GM21529 (cell line): ENCODE data around the gene GRM8.

ENCODE experiments used
- ATAC-seq: cut with Tn5 transposase; IDR thresholded peaks from one replicate; pipeline ENCODE4 v1.9.1; 2021; ENCODE audit not compliant: unreplicated experiment

The GRM8 gene

DNA sequence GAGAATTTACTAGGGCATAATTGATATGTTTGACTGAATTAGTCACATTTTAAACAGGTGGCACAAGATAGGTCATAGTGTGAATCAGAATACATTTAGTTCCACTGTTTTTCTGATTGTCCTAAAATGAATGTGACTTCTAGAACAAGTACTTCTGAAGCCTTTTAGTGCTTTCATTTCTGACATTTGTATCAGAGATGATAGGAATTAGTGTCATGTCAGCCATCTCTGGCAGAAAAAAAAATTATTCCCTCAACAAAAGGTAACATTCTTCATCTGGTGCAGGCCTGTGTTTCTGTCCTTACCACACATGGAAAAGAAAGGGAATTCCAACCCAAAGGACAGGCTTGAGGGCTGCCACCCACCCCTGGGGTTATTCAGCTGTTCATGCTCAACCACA lies 21.3 kb downstream of the GRM8 start:
- no peak for ATAC-seq

DNA sequence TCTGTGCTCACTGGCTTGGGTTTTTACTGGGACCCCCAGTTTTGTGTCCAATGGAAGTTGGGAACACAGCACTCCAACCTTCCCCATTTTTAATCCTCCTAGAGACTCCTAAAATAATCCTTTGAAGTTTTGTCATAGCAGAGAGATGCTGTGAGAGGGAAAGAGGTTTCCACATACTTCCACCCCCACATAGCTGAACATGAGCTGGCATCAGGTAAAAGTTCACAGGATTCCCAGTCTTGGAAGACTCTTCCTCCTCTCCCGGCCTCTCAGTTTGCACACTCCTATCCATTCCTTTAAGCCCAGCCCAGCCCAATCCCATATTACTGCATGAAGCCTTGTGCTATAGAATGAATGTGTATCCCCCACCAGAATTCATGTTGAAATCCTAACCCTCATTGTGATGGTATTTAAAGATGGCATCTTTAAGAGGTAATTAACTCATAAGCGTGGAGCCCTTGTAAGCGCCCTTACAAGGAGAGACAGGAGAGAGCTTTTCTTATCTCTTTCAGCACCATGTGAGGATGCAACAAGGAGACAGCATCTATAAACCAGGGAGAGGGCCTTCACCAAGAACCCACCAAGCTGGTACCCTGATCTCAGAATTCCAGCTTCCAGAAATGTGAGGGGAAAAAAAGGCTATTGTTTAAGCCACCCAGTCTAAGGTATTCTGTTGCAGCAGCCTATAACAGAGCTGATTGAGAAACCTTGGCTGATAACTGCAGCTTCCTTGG lies 22.4 kb downstream of the GRM8 start:
- ATAC-seq: no peak

DNA sequence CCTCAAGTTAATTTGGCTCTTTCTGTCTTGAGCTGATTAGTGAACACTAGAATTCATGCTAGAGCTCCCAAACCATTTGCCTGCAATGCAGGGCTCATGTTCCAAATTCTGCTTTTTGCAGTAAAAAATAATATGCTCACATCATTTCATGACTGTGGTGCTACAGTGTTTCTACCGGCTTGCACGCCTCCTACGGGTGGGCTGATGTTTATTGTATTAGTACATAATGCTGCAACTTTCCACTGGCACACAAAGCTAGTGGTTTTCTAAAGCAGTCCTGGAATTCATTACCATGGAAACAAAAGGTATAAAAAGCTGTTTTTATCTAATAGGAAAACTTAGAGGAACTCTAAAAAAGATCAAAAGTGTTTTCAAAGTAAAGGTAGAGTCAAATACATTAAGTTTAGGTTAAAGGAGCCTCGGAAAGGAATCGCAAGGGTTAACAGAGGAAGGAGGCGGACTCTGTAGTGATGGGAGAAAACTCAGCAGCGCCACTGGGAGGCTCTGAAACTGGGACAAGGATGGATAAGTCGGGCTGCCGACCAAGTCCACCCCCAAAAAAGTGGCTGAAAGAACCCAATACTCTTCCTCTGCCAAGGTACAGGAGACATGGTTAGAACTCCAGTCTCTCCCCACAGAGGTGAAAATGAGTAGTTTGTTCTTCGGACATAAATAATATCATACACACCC lies 25.9 kb downstream of the GRM8 start:
- ATAC-seq: no peak

DNA sequence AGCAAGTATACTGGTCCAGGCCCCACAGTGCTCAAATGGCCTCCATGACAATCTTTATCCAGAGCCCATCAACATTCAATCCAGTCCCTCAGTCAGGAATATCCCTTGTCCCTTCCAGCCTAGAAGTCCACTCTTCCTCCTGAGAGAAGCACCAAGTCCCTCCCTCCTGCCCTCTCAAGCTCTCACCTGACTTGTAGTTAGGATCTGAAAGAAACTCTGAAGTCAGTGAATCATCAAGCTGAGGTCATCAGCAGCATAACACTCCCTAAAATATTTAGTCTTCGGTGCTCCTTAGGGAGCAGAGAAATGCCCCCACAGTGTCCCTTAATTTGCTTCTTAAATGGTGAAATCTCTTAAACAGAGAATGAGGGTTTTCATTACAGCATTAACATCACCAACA lies 31.0 kb downstream of the GRM8 start:
- ATAC-seq: no peak

DNA sequence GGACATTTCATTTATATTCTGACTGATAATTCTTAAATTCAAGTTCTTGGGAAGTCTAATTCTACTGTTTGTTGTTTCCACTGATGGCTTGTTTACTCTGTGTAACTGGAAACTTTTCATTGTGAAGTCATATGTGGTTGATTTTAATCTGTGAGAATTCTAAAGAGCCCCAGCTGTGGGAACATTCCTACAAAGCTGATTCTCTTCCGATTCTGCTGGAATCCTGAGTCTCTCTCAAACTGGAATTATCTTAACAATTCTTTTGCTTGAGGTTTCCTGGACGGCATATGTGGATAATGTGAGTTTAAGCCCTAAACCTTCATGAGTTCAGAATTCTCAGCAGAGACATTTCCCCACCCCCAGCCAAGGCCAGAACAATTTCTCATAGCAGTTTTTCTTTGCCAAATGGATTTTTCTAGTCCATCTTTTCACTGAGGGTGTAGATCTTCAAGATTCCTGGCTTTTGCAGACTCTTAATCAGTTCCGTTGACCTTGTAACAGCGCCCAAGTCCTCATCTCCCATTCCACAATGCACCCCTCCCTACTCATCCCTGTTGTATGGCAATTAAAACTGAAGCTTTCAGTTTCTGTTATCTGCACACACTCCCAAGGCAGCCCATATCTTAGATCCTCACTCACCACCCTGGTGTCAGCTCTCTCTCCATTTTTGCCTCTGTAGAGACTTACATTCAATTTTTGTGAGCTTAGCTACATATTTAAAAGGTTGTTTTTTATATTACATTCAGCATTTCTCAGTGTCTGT lies 37.6 kb downstream of the GRM8 start:
- no peak for ATAC-seq

DNA sequence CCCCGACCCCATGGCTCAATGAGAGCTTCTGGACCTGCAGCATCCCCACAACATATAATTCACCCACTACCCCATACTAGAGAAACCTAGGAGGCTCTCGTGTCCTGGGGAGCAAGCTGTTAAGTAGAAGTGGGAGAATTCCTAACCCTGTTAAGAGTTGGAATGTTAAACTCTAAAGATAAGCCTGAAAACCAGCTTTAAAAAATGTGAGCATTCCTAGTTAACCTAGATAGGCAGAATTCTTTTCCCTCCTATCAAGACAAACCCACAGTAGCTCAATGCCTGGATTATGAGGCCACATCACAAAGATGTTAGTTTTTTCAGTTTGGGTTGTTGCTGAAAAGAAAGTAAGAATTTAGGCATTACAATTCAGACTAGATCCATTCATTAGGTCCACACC lies 42.9 kb downstream of the GRM8 start:
- ATAC-seq: no peak

DNA sequence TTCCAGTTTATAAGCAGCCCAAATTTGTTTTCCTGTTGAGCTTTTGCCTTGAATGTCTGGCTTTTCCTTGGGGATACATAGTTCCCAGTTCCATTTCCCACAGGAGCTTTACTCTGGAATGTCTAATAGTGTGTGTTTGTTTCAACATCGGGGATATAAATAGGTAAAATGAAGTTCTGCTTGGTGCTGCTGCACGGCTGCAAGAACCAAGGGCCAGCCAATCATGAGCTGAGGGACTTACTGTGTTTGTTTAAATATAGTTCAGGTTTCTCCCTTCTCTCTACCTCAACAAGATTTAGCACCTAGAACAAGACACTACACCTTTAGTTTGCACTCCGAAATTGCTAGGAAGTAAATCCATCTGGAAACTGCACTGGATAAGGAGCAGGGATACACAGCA lies 43.9 kb downstream of the GRM8 start:
- no peak for ATAC-seq

DNA sequence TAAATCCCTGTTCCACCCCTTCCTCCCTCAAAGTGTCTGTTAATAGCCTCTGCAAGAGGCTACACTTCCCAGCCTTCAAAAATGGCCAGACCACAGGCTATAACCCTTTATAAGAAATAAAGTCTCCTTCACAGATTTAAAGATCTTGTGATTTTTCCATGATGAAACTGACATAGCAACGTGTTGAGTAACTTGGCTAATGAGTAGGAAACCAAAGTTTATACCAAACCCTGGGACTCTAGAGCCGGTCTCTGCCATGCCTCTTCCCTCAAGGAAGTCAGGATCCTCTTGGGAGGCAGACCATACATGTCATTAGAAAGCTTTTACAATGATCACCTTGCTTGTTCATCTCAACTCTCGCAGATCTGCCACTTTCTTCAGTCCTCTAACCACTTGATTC lies 44.4 kb downstream of the GRM8 start:
- ATAC-seq: no peak

DNA sequence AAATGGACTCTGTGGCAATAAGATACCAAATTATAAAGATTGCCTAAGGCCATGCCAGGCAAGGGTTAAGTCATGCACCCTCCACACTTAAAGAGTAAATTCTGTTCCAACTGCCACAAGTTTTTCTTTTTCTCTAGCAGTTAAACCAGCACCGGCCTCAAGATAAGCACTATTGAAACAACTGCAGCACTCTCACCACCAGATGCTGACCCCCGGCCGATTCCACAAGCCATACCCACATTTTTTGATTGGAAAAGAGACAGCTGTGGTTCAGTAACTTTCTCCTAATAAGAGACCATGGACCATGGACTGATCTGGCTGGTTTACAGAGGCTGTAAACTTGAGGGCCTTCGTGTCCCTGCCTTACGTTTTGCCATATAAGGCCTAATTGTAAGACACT lies 44.9 kb downstream of the GRM8 start:
- no peak for ATAC-seq

DNA sequence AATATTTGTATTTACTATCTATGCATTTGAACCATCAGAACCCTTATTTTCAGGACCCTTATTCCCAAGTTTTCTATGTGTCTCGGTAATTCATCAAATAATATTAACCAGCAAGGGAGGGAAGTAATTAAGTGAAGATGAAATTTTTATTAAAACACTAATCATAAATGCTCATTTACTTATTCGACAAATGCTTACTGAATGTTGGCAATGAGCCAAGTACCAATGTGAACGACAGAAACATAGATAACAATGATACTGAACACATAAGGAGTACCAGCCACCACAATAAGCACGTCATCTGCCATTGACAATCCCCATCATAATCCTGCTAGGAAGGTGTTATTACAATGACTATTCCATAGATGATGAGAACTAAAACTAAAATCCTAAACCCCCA lies 45.5 kb downstream of the GRM8 start:
- no peak for ATAC-seq

DNA sequence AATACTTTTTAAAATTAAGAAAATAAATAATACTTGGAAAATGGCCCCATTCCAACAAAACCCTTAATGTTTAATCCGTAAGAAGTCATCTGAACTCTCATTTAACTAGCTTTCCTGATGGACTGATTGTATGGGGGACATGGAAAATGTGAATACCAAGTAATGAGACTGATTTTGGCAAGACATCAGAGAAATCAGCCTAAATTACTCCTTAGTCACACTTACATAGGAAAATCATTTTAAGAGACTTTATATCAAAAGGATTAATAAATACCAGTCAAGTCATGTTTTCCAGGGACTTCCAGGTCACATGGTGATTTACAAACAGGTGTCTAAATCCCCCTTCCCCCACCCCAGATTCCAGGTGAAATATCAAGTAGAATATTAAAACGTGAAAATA lies 58.2 kb downstream of the GRM8 start:
- no peak for ATAC-seq

DNA sequence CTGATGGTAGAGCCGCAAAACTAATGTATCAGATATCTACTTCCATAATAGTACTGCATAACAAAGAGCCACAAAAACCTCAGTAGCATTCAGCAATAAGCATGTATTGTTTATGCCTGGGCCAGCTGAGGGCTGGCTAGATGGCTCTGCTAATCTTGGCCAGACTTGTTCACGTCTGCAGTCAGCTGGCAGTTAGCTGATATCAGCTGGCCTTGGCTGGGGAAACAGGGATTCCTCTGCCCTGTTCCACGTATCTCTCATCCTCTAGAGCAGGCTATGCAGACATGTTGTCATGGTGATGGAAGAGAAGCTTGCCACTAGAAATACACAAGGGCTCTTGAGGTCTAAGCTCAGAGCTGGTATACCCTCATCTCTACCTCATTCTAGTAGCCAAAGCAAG lies 62.9 kb downstream of the GRM8 start:
- no peak for ATAC-seq

DNA sequence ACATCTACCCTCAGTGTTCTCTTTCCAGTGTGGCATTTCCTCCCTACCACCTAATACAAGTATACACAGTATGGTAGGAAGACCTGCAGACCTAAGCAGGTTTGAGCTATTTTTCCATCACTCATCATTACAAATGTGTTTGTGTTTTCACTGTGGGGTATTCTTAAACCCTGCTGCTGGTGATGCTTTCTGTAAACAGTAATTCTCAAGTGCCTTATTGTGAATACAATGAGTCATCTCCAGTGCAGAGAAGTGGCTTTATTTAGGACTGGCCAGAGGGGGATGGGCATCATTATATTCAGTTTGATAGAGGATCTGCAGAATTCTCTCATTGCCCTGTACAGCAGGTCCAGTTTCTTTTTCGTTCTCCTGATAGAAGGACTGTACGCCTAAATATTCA lies 63.7 kb downstream of the GRM8 start:
- no peak for ATAC-seq

DNA sequence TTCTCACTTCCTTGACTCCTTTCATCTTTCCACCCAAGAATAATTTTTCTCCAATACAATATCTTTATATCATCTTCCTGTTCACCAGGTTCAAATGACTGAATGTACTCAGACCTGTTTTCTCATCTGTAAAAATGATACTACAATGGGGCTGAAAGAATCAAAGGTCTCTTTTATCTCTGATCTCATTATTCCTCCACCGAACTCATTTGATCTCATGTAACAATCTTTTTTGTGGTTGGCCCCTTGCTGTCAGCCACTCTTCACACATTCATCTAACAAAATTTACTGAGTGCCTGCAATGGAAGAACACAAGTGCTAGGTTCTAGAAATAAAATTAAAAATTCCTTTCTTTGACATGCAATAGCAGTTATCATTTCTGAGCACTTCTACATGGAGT lies 65.0 kb downstream of the GRM8 start:
- no peak for ATAC-seq

DNA sequence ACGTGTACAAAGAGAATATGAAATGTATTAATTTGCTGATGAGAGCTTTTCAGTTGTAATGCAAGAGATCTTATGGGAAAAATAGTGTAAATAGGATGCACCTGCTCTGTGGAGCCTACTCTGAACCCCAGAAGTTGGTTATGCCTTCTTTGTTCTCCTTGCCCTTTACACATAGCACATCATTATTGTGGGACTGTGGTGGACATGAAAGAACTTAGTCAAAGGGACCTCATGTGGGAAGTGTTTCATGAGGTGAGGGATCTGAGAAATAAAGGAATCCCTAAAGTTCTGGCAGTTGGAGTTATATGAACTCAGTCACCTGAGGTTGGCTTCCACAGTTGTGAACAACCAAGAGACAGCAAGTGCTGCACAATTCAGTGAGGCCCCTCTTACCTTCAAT lies 66.1 kb downstream of the GRM8 start:
- ATAC-seq: no peak

DNA sequence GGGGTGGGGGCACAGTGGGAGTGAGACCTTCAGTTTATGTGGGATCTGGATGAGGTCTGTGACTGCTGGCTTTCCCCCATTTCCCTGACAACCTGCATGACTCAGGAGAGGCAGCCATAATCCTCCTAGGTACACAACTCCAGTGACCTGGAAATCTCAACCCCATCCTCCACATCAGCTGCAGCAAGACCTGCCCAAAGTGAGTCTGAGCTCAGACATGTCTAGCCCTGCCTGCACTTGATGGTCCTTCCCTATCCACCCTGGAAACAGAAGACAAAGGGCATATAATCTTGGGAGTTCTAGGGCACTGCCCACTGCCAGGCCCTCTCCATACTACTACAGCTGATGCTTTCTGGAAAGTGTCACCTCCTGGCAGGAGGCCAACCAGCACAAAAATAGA lies 75.6 kb downstream of the GRM8 start:
- ATAC-seq: no peak

DNA sequence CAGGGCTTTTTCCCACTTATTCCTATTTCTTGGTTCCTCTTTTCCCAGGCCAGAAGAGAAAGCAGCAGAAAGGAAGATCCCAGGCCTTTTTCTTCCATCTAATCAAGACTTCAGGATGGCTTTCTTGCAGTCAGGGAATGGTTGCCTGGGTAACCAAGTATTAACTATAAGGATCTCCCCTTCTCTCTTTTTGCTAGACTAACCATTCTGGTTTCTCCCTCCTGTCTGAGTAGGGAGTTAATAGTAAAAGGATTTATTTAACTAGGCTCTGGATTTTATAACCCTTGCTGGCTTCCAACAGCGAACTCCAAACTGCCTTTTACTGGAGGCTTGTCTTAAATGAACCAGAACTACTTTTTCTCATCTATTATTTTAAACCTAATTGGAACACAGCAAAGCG lies 90.4 kb downstream of the GRM8 start:
- no peak for ATAC-seq

DNA sequence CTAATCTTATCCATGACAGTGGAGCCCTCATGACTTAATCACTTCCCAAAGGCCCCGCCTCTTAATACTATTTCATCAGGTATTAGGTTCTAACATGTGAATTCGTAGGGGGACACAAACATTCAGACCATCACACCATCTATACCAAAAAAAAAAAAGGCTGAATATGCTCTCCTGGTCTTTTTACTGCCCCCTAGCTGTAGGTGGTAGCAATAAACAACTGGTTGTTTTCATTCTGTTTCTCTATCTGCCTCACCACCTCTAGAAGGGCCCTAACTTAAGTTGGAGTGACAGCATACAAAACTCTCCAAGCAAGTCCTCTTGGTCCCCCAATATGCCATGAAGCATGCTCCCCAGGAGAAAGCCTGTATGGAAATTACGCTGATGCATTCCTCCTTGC lies 94.1 kb downstream of the GRM8 start:
- no peak for ATAC-seq

DNA sequence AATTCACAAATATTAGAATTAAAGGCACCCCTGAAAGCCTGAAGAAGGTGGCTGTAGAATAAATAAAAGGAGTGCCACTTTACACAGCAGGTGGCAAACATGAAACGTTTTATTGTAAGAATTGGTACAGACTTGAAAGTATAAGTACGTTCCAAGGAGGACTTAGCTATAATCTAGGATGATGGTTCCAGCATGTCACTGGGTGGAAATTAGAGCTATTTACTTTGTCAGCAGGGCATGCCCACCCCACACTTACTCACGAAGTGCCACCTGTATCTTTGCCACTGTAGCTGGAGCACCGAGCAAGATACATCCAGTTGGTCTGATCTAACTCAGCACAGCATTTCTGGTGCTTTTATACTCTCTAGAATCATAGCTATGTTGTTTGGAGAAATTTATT lies 97.8 kb downstream of the GRM8 start:
- no peak for ATAC-seq

DNA sequence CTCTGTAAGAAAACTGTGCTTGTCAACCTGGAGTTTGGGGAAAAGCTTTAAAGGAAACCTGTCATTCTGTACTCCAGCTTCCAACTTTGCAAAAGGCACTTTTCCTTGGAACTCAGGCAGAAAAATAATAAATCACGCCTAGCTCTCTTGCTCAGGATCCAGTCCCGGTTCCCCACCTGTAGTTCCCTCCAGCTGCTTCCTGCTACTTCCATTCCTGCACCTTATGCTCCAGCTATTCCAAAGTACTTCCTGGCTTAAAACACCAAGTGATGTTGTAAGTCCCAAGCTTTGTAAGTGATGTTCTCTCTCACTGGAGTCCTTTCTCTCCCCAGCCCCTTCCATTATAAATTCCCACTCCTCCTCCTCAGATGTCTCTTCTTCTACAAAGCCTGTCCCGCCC lies 98.6 kb downstream of the GRM8 start:
- ATAC-seq: no peak

DNA sequence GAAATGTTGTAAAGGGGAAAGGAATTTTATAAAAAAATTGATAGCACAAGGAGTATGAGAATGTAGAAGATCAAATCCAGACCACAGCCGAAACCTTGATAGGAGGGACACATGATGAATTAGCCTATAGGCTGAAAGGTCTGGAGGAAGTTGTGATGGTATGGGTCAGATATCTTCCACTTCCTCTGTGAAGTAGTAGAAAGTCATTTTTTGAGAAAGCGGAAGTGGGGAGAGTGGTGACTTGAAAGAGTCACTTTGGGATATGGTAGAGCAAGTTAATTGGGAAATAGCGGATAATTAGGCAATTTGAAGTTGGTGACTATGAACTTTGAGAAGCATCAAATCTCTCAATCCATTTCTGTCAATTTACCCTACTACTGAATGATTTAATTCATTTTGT lies 99.4 kb downstream of the GRM8 start:
- ATAC-seq: no peak

DNA sequence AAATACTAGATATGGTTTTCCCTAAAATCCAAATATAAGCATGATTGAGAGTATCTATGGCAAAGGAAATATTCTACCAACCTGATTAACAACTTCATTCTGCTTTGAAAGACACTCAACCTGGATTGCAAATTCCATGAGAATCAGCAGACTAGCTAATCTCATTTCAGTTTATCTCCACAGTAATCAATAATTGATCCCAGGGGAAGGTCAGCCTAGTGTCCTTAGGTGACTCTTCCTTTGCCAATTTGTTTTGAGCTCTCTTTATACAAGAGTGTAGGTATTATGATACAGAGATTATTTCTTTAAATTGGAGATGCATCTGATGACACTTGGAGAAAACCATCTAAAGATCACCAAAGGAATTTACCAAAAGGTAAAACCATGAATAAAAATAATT lies 100.3 kb downstream of the GRM8 start:
- no peak for ATAC-seq
